Measurements from ENCODE around the gene PRKCE.

PRKCE gene

DNA sequence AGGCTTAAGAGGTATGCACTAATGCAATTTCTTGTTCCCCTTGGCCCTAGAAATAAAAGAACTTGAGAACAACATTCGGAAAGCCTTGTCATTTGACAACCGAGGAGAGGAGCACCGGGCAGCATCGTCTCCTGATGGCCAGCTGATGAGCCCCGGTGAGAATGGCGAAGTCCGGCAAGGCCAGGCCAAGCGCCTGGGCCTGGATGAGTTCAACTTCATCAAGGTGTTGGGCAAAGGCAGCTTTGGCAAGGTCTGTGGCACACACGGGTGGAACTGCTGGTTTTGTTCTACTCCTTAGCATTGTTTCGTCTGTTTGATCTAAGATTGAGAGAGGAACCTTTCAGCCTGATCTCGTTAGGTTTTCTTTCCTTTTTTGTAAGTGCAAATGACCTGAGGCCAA, 355.9 kb downstream of the PRKCE start:
- no peak for DNase-seq

DNA sequence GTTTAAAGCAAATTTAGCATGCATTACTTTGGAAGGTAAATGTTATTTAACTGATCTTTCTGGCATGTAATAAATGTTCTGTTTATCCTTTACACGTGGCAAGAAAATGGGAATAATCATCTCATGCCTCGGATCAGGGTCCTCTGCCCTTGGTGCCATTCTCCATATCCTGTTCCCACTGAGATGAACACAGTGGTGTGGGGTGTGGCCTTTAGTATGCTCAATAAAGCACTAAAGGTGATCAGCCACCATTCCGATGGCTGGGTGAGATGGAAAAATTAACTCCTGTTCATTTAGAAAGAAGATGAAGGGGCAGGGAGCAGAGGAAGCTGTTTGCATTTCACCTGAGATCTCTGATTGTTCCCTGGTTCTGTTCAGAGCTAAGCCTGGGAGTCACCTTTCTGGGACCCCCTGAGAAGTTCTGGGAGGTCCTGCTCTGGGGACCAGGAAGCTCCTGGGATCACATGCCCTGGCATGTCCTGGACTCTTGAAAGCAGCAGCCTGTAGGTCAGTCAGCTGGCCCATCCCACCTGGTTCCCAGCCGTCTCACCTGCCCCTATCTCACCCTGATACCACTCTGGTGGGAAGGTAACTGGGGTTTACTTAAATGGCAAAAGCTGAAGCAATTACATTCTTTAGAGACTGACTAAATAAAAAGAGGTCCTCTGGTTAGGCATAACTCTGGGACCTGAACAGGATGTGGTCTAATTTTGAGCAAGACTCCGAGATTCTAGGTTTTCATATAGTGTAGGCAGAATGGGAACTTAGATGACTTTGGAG, 356.8 kb downstream of the PRKCE start:
- no peak for DNase-seq

DNA sequence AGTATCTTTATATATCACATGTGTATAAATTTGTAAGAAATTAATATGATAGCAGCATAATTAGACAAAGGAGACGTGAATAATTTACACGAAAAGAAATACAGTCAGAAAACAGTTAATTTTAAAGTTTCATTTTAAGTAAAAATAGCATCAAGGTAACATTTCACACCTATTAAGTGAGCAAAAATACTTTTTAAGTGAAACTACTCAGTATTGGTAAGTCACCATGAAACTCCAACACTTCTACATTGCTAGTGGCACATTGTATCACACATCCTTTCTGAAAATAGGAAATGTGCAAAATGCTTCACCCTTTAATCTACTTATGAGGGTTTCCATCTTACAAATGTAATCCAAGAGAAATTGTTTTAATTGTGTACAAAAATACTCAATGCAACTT, 357.8 kb downstream of the PRKCE start:
- no peak for DNase-seq

DNA sequence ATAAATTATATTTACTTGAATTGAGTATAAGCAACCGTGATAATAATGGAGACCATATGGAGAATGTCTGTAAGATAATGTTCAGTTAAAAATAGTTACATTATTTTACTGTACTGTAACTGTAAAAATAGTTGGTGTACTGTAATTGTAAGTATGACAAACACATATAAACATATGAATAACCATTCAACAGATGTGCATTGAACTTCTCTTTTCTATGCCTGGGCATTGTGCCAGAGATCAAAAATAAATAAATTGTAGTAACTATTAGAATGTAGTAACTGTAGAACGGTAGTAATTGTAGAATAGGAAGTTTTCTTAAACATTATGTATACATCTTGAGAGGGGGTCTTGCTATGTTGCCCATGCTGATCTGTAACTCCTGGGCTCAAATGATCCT, 358.3 kb downstream of the PRKCE start:
- DNase-seq, result no peak

DNA sequence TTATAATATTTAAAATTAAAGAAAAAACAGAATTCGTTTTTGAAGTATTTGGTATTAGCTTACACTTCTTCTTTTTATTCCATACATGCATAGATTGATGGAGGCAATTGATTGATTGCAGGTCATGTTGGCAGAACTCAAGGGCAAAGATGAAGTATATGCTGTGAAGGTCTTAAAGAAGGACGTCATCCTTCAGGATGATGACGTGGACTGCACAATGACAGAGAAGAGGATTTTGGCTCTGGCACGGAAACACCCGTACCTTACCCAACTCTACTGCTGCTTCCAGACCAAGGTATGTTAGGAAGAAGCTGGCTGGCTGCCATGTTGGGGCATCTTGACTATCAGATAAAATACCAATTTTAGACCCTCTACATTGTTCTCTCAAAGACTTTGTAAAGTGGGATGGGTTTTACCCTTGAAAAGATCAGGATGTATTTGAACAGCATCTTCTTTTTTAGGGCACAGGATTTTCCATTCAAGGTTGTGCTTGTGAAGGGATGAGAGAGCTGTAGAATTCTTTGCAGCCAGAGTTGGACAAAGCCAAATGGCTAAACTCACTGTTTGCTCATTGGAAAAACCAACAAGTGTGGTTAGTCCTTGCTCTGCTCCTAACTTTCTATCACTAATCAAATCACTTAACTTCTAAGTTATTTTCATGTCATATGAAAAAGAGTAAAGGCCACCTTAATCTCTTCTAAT, 358.9 kb downstream of the PRKCE start:
- DNase-seq, result no peak

DNA sequence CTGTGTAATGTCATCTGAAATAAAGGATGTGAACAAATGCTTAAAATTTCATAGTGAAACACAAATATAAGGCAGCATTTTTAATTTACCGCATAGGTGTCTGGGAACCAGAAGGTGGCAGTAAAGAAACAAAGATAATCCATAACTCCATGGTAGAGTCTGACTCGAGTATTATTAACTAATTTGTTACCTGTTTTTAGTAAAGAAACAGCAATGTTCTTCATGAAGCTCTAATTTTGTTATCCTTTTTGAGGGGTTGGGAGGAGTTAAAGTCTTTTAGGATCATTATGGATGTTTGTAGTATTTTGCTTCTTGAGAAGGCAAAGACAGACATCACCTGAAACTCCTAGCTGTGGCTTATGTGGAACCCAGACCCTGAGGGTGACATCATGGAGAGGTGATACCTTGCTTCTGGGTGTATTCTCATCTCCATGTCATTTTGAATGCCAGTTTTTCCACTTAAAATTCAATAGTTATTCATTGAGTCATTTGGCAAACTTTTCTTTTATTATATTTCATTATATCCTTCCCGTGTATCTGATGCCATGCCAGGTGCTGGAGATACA, 359.5 kb downstream of the PRKCE start:
- peak; percentile 28 to 62 for DNase-seq

DNA sequence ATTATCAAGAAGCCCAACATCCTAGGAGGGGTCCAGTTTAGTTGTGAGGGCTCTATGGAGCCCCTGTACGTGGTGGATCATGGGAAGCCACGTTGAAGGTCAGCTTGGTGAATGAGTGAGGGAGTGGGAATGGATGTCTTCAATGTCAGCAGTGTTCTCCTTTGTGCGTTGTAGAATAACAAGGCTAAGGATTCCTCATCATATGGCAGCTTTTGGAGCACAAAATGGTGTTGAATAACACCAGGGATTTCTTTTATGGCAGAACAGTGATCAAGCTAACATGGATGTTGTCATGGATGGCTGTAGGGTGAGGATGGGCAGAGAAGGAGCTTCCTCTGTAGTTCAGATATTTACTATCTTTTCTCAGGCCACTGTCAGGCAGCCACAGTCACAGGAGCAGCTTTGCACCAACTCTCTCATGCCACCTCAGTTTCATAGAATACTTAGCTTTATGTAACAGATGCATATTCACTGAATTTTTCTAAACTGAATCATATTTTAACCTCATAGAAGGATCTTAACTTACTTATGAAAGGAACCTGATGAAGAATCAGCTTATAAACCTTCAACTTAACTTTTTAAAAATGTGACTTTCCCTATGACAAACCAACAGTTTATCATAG, 361.3 kb downstream of the PRKCE start:
- DNase-seq, result no peak

DNA sequence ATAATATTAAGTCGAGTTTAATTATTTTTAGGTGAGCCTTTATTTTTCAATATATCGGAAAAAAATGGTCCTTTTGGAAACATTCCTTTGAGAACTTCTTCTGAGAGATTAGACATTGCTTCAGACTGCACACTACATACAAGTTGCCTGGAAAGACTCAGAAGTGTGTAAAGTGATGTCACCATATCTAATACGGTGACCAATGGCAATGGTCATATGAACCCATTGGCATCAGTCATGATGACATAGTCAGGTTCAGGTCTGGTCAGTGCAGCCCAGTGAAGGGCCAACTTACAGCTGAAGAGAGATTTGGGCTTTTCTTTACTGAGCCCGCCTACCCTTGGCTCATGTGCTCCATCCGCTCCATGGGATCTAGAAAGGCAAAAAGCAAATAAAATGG, 362.3 kb downstream of the PRKCE start:
- DNase-seq, result no peak

DNA sequence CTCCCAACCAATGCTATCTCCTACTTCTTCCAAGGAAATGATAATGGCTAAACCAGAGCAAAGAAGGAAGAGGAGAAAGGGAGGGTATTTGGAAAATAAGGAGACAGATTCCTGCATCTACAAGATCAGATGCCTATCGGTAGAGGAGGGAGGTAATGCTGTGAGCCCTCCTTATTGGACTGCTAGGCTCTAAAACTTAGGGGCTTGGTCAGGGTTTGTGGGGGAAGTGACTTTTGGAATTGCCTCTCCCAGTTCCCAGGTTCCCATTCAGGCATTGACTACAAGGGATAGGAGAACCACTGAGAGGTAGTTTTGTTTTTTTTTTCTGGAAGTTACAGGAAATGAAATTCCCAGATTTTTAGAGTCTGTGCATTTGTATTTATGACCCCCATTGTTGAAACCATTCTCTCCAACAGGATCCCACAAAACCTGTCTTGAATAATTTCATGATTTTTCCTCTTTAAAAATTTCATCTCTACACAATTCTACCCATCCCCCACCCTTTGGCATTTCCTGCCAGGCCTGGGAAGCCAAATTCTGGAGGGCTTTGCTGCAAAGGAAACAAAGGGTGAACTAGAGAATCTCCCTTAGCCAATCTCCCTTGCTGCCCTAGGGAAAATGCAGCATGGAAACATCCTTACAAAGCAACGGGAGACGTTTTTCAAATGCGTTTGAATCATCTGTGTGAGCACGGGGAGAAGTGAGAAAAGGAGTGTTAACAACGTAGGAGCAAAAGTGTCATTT, 363.6 kb downstream of the PRKCE start:
- no peak for DNase-seq

DNA sequence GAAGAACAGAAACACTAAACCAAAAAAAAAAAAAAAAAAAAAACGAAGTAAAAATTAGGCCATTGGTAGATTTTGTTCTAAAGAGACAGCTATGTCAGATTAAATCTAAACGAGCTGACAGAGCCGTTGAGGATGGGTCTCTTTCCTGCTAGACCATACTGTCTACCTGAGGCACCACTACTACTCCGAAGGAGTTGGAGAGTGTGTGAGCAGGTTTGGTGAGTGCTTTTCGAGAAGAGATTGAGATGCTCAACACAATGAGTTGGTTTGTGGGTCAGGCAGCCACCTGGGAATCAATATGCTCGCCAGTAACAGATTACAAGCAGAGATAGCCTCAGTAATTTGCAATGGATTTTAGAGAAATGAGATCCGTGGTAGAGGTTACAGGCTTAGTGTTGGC, 364.2 kb downstream of the PRKCE start:
- DNase-seq, result no peak

DNA sequence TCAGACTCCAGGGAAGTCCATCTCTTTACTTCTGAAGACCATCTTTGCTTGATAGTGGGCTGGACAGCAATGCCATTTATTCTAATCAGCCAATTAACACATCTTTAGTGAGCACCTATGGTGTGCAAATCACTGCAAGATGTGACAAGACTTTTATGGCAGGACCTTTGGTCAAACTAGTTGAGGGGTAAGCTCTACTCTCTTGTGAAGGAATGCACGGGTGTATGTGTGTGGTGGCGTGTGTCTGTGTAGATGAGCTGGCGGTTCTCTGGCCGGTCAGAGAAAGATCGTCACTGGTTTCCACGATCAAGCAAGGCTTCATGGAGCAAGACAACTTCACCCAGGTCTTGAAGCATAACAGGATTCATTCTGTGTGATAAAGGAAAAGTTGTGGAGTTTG, 364.6 kb downstream of the PRKCE start:
- no peak for DNase-seq

DNA sequence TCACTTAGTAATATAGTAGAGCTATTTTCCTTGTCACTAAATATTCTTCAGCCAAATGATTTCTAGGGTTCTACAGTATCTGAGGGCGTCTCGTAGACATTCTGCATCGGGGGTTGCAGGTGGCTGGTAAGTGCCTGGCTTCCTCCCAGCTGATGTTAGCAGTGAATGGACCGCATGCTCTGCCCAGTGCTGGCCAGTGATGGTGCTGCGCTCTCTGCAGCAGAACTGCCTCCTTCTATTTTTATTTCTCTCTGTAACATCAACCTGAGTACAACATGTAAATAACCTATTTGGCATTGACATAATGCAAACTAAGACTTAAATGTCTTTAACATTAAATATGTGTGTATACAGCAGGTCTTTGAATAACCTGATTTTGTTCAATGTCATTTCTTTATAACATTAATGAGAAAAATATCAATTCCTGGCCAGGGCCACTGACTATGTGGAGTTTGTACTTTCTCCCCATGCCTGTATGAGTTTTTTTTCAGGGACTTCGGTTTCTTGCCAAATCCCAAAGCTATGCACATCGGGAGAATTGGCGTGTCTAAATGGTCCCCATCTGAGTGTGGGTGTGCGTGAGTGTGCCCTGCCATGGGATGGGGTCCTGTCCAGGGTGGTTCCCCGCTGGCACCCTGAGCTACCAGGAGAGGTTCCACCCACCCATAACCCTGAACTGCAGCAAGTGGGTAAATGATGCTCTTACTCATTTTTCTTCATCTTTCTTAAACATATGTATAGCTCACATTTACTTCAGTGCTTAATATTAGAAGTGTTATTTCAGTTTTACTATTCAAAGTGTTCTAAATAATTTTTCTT, 367.5 kb downstream of the PRKCE start:
- peak in 1 of 2 experiments; percentile 1 for DNase-seq

DNA sequence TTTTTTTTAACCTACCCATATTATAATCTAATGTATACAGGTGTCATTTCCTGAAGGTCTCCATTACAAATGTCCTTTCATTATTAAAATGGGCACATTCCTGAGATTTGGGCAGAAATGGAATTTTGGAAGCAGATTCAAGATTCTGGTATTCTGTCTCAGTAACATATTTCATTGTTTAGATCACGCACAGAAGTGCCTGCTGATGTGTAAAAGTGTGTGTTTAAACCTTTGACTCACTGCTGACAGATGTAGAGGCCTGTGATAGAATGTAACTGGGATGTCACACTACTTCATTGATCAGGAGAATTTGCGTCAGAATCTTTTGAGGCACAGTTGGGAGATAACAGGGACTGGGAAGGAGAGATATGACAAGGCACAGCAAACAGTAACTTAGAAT, 368.9 kb downstream of the PRKCE start:
- DNase-seq, result no peak

DNA sequence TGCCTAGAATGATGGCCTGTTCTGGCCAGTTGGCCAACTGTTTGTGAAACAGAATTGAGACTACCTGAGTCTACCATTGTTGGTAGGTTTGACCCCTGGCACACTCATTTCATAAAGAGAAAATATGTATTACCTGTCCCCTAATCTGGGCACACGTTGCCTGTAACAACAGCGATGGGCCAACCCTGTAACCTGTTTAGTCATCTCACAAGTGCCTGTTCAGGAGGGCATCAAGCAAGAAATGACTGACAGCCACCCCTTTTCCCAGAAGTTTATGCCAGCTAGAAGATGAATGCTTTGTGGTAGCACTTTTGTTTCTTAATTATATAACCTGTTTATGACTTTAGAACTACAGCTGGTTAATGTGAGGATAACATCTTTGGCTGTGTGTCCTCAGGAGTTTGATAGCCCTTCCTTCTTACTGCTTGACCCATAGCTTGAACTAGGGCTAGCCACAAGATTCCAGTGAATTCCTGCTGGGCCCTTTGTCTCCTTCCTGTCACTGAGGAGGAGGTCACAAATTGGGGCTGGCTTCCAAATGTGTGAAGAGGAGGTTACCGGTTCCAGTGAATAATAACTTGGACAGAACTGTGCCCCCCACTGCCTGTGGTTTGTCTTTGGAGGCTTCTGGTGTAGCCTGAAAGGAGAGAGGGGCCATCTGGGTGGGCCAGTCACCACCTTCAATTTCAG, 371.8 kb downstream of the PRKCE start:
- no peak for DNase-seq

DNA sequence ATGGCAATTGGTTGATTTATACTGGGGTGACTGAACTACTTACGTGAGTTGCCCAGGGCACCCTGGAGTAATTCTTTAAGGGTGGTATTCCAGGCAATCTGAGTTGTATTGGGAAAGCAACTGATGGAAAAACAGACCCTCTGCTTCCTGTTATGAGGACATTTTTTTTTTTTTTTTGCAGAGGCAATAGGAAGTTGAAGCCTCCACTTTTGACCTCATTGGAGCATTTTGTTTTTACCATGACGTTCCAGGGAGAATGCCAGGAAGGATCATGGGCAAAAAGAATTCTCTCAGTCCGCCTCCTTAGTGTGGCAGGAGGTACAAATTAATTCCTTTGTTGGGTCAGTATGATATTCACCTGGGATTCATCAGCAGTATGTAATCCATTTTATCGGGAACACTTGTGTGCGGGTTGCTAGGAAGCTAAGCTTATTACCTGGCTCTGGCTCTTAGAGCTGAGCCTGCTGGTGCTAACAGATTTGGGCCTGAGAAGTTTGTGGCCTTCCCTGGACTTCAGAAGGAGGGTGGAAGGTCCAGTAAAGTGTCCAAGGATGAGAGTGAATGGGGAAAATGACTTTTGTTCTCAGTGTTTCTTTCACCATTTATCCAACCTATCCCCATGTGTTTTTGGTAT, 372.8 kb downstream of the PRKCE start:
- DNase-seq, result no peak

DNA sequence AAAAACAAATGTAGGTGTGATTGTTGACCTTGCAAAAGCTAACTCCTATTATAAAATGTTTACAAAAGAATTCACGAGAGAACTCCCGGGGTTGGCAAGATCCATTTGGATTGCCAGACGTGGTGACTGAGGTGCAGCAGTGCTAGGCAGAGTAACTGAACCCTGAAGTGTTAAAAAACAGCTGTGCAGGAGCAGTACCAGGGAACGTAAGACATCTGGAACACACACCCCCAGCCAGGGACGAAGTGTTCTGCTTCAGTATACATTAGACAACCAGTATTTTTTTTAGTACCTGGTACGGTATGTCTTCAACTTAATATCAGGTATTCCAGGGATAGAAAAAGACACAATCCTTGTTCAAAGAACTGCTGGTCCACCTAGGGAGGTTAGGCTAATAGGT, 373.6 kb downstream of the PRKCE start:
- no peak for DNase-seq

DNA sequence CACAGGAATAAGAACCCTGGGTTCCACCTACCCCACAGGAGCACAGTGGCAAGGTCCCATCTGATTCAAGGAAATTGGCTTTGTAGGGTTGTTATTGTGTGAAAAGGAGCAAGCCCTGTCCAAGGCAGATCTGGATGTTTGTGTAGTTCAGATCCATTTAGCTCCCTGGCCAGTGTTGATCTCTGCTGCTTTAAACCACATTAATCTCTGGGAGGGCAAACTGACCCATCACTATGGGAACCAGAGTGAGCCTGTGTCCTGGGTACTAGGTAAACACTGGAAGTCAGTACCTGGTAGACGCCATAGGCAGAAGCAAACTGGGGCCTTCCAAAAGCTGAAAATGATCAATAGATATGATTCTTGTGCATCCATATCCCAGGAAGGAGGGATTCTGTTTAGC, 374.2 kb downstream of the PRKCE start:
- DNase-seq, result no peak

DNA sequence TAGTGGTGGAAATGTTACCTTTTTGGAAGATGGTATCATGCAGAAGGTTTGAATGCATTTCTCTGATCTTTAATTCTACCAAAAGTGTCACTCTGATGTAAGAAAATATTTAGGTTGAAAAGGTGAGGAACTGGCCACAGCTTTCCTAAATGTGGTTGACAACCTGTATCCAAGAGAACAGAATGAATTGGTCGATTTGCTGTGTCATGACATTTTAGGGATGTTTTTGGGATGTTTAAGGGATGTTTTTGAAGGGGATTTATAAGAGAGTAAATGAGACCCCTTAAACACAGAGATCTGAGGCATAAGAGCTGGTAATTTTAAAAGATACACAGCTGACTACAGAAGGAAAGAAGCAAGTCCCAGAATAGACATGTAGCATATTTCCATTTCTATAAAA, 375.0 kb downstream of the PRKCE start:
- no peak for DNase-seq

DNA sequence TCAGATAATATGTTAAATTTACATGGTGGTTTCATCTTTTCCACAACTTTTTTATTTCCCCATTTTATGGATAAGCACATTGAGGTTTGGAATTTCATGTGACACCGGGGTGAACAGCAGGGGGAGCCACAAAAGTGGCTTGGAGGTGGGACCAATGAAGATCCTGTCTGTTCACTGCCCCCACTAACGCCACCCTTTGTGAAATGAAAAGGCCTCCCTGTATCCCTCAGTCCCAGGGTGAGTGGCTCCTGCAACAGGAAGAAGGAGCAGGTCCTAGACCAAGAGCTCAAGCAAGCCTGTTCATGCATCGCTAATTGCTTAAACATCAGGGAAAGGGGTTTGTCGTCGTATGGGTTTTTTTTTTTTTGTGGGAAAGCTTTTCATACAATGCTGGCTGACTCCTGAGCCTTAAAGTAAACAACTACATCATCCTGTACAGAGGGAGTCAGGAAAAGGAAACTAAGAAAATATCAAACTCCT, 377.9 kb downstream of the PRKCE start:
- DNase-seq, result no peak

DNA sequence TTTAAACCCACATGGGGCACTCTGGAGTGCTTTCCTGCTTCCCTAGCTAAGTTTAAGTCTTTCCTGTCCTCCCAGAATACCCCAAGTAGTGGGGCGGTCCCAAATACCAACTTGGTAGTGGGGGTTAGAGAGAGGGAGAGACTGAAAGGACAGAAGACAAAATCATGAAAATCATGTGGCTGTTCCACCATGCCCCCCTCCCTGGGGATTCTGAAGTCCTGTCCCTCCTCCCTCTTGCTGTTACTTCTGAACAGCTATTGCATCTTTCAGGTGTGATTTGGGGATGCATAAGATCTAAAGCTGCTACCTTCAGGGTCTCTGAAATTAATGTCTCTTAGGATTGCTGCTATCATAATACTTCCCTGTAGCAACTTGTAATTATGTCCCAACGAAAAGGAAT, 378.9 kb downstream of the PRKCE start:
- no peak for DNase-seq
